Measurements from ENCODE around the gene DHRS2.

GRCh38 chr14:23663127-23663526 lies 27.0 kb downstream of the DHRS2 start:
- TF ChIP-seq CTCF (IDR thresholded peaks at IDR 0.05) (no peak), POLR2A (IDR thresholded peaks at IDR 0.05) (no peak)
